HL-60/S4 (cell line): ENCODE results near the gene TUBB4A.
"Not testable (repeated sequence)": the region's sequence is repeated elsewhere in the genome, so short reads cannot be mapped to it uniquely, and the experiment has no call there.

Experiments used
- in situ Hi-C: fragments of 300-500 bp; cut with MboI; formaldehyde crosslinking; loops from 2 replicates; pipeline ENCODE4 v1.14.3; 2022; ENCODE audit warnings: low sequenced_read_pairs

TUBB4A gene

DNA sequence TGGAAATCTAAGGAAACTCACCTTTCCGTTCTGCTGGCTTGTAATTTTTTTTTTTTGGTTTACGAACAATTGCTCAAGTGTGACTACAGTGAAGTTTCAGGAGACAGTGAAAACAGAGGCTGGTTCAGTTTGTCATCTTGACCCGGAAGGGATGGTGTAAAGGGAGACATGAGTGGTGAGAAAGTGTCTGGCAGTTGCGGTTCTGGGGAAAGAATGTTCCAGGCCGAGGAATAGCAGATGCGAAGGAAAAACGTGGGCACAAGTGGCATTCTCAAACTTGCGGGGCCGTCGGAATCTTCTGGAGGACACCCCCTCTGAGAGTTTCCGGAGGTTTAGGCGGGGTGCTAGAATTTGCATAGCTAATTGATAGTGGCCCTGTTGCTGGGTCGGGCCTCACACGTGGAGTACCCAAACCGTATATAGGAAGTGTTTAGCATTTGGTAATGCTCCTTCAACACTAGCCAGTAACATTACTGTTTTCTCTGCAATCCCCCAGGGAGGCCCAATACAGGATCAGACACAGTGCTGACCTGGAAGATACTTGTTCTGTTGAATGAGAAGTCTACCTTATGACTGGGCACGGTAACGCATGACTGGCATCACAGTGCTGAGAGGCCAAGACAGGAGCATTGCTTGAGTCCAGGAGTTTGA lies 25.9 kb upstream of the TUBB4A start:
- in situ Hi-C loops: no loop called here

DNA sequence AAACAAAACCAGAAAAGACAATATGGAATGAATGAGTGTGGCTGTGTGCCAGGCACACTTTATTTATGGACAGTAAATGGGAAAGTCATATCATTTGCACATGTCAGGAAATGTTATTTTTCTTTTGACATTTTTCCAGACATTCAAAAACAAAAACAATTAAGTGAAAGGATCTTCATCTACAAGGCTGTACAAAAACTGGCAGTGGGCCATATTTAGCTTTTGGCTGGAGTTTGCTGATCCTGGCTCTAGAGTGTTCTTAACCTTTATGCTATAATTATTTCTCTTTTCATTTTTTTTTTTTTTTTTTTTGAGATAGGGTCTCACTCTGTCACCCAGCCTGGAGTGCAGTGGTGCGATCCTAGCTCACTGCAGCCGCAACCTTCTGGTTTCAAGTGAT lies 22.2 kb upstream of the TUBB4A start:
- in situ Hi-C loops: no loop called here

DNA sequence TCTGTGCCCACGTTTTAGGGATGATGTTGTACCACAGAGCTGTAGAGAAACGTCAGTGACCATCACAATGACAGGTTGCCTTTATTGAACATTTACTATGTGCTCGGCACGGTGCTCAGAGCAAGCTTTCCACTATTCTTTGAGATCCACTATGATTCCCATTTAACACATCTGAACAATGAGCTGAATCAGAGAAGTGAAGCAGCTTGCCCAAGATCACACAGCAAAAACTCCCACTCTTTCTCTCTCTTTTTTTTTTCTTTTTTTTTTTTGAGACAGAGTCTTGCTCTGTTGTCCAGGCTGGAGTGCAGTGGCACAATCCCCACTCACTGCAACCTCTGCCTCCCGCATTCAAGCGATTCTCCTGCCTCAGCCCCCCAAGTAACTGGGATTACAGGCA lies 20.6 kb upstream of the TUBB4A start:
- in situ Hi-C loops: no loop called here

DNA sequence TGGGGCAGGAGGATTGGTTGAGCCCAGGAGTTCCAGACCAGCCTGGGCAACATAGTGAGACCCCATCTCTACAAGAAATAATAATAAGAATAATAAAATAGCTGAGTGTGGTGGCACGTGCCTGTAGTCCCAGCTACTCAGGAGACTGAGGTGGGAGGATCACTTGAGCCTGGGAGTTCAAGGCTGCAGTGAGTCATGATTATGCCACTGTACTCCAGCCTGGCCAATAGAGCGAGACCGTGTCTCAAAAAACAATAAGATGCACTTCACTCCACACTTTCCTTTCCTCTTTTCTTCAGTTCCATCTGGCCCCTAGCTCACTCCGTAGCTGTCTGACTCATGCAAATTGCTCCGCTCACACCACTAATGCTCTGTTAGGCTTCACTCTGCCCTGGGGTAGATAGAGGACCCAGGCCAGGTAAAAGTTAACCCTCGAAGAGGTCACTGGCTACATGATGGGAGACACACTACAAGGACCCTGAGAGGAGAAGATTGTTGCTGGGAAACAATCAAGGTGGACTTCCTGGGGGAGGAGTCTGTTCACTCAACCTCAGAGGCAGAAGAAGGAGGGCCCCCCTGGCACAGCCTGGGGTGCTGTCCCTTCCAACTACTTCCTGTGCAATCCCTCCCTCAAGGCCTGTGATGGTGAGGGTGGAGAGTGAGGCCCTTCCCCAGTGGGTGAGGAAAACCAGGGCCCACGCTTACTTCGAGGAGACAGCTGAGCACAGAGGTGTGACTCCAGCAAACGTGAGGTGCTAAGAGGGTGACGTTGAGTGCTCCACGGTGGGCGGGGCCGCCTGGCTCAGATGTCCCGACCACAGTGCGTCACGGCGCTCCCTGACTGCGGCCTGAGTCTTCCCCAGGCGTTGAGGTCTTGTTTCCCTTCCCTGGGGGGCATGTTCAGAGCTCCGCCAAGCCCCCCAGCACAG lies 19.9 kb upstream of the TUBB4A start:
- in situ Hi-C loops: no loop called here

DNA sequence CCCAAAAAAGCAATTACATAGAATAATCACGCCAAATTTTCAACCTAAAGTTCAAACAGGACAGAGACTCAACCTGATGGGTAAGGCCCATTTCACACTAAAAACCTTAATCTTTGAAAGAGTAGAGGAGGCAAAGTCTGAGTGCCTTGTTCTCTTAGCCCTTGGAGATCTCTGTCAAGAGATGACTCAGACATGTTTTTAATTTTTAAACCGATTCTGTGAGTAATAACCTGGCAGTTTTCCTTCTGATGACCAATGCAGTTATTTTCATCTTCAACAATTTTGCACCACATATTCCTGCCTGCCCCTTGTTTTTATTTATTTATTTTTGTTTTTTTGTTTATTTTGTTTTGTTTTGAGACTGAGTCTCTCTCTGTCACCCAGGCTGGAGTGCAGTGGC lies 17.2 kb upstream of the TUBB4A start:
- in situ Hi-C loops: no loop called here

DNA sequence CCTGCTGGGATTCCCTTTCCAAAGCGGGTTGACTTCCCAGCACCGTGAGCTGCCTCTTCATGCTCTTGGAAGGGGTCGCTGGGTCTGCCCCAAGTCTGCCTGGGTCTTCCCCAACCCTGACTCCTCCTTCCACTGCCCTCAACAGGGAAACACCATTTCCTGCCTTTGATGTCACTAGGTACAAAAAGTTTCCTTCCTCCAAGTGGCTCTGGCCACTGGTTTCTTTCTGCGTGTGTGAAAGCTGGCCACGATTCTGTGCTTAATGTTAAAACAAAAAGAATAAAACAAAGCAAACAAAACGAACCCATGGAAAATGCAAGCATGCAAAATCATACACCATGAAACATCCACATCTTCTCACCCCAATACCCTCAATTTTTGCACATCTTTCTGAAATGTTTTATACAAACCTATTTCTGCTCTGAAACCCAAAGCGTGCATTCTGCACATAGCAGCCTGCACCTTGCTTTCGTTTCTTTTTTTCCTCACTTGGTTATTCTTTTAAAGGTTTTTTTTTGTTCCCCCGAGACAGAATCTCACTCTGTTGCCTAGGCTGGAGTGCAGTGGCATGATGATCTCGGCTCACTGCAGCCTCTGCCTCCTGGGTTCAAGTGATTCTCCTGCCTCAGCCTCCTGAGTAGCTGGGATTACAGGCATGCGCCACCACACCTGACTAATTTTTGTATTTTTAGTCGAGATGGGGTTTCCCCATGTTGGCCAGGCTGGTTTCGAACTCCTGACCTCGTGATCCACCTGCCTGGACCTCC lies 16.2 kb upstream of the TUBB4A start:
- in situ Hi-C loops: no loop called here

DNA sequence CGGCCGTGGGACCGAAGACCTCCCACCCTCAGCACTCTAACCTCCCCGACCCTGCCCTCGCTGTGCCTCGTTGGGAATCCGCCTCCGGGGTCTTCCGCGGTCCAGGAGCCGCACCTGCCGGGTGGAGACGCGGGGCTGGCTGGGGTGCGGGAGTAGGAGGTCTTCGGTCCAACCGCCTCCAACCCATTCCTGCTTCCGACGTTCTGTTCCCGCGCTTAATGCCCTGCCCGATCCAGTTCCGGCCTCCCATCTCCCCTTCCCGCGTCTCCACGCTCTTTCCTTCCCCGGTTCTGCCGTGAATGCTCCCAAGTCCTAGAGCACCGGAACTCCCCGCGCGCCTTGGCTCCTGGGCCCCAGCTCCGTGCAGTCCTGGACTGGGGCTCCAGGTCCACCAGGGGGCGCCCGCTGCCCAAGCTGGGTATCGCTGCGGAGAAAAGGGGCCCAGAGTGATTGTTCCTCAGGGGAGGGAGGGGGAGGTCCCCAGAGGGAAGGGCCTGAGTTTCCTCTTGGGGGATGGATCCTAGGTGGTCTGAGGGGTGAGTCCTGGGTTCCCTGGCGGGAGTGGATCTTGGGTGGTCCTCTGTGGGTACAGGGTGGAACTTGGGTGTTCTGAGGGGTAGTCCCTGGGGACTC lies 14.7 kb upstream of the TUBB4A start:
- in situ Hi-C loops: no loop called here

DNA sequence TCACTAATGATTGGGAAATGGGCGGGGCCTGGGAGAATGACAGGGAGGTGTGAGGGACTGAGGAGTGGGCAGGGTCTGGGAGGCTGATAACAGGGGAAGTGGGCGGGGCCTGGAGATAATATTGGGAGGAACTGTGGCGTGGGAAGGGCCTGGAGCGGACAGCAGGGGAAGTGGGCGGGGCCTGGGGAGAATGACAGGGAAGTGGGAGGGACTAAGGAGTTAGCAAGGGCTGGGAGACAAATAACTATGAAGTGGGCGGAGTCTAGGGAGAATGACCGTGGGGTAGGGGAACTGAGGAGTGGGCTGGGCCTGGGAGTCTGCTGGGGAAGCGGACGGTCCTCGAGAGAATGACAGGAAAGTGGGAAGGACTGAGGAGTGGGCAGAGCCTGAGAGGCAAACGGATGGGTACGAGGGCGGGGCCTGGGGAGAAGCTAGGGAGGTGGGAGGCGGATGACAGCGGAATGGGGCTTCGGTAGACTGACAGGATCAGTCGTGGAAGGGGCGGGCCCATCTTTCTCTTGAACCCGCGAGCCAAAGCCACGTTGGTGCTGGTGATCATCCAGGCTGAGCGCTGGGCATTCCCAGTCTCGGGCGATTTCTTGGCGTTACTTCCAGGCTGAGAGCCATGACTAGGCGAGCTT lies 14.0 kb upstream of the TUBB4A start:
- in situ Hi-C loops: no loop called here

DNA sequence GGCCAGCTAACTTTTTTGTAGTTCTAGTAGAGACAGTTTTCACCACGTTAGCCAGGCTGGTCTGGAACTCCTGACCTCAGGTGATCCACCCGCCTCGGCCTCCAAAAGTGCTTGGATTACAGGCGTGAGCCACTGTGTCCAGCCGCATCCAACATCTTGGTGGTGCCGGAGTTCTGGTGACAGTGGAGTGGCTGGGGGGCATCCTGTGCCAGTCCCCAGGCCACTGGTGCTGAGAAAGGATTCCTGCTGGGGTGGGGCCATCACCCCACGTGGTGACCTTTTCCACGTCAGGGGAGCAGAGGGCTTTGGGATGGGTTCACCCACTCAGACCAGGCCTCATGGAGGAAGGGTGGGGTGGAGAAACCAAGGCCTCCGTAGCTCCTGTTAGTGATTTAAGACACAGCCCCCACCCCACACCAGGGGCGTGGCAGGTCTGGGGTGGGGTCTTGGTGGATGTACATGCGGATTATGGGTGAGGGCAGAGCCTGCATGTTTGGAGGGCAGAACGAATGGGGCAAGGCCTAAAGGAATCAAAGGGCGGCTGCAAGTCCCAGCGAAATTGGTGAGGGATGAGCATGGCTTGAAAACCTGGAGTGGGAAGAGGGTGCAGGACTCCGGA lies 12.9 kb upstream of the TUBB4A start:
- in situ Hi-C loops: no loop called here

DNA sequence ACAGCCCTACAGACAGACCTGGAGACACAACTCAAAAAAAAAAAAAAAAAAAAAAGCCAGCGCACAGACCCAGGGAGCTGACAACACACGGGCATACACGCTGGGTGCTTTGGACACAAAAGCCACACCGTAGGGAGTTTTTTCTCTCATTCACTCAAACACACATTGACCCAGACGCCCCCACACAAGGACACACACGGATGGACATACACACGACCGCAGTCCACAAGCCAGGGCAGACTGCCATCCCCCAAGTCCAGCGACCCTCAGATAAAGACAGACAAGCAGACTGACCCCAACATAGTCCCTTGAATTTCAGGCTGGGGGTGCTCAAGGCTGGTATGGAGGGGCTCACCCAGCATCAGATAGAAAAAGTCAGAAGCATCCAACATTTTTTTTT lies 12.0 kb upstream of the TUBB4A start:
- in situ Hi-C loops: no loop called here

DNA sequence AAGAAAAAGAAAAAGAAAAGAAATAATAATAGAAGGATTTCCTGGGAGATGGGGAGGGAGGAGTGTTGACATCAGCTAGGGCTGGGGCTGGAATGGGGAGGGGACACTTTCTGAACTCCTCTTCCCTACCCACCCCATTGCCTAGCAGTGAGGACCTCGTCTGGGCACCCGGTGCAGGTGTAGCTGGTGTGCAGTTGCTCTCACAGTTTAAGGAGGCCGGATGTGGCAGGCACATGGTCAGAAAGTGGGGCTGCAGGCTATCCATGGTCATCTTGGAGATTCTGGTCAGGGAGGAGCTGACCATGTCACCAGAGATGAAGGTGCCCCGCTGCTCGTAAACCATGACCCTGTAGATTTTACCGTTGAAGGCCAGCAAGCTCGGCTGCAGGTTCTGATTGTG lies 8.5 kb upstream of the TUBB4A start:
- in situ Hi-C loops: no loop called here

DNA sequence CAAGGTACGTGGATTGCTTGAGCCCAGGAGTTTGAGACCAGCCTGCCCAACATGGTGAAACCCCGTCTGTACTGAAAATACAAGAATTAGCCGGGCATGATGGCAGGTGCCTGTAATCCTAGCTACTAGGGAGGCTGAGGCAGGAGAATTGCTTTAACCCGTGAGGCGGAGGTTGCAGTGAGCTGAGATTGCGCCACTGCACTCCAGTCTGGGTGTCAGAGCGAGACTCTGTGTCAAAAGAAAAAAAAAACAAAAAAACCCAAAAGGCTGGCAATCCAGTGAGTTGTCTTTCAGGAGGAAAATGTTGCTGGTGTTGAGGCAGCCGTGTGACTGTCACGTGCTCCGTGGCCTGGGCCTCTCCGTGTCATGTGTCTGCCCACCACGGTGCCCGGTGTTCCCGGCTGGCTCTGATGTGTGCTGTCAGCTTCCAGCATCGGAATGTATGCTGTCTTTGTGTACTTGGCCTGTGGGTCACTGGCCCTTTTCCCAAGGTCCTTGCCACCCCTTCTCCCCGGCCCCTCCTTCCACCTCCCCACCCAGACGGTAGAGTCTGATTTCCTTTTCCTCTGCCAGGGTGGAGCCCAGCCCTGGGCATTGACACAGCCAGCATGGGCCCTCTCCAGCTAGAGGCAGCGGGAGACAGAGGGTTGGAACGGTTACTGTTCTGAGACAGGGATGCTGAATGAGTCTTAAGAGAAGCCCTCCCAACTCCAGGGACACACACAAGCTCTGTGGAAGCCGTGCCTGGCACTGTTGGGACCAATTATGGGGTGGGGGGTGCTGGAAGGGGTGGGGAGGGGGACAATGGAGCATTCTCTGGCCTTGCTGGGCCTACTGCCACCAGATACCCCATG lies 7.2 kb upstream of the TUBB4A start:
- in situ Hi-C loops: no loop called here

DNA sequence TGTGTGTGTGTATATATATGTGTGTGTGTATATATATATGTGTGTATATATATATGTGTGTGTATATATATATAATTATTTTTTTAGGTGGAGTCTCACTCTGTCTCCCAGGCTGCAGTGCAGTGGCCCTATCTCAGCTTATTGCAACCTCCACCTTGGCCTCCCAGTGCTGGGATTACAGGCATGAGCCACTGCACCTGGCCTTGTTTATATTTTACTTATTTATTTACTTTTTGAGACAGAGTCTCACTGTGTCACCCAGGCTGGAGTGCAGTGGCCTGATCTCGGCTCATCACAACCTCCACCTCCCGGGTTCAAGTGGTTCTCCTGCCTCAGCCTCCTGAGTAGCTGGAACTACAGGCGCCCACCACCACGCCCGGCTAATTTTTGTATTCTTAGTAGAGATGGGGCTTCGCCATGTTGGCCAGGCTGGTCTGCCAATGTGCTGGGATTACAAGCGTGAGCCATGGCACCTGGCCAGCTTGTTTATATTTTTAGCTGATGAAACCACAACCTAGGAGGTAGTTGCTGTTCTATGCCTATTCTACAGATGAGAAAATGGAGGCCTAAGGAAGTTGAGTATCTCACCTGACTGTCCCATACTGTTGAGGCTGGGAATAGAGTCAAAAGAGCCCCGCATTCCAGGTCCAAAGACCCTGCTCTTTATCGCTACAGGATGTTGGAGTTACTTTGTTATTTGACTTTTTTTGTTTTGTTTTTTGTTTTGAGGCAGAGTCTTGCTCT lies 6.1 kb upstream of the TUBB4A start:
- in situ Hi-C loops: not testable (repeated sequence)

DNA sequence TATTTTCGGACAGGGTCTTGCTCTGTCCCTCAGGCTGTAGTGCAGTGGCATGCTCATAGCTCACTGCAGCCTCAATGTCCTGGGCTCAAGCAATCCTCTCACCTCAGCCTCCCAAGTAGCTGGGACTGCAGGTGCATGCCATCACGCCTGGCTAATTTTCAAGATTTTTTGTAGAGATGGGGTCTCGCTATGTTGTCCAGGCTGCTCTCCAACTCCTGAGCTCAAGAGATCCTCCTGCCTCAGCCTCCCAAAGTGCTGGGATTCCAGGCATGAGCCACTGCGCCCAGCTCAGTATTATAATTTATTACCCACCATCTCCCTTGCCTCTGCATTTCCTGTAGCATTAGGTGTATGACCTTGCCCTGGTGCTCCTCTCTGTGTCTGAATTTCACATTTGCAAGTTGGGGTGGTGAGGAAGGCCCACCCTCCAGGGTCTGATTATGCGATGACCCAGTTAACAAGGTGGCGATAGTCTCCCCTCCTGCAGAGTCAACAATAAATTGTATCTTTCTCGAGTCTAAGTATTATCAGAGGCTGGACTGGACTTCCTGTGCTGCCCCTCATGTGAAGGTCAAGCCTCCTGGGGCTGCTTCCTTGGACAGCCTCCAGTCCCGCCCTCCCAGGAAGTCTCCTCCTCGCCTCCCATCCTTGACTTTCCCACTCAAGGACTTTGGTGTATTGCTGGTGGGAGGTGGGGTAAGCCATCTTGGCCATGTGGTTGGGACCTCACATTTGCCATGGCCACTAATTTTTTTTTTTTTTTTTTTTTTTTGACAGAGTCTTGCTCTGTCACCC lies 1.5 kb upstream of the TUBB4A start:
- in situ Hi-C loops: no loop called here

DNA sequence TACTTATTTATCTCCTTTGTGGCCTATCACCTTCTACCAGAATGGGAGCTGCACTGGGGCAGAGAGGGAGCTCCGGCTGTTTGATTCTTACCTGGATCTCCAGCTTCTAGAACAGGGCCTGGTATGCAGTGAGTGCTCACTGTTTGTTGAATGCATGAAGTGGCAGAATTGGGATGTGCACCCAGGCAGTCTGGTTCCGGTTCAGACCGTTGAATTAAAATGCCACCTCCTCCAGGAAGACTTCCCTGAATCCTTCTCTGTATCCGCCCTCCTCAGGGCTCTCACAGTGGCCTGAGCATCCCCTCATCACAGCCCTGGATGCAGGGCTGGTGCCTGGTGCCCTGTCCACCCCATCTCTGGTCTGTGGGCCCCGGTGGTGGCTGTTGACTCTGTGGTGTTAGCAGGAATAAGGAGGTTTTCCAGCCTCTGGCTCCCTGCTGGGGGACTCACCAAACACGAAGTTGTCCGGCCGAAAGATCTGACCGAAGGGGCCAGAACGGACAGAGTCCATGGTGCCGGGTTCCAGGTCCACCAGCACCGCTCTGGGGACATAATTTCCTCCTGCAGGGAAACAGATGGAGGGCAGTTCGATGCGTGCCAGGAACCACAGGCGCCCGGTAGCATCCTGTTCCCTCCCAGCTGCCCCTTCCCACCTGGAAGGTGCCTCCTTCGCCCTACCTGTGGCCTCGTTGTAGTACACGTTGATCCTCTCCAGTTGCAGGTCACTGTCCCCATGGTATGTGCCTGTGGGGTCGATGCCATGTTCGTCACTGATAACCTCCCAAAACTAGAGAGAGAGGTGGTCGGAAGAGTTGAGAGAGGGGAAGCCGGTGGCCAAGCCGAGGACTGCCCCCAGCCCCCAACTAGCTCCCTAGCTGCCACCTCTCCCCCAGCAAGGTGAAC lies 1.0 kb downstream of the TUBB4A start:
- in situ Hi-C loops: no loop called here

DNA sequence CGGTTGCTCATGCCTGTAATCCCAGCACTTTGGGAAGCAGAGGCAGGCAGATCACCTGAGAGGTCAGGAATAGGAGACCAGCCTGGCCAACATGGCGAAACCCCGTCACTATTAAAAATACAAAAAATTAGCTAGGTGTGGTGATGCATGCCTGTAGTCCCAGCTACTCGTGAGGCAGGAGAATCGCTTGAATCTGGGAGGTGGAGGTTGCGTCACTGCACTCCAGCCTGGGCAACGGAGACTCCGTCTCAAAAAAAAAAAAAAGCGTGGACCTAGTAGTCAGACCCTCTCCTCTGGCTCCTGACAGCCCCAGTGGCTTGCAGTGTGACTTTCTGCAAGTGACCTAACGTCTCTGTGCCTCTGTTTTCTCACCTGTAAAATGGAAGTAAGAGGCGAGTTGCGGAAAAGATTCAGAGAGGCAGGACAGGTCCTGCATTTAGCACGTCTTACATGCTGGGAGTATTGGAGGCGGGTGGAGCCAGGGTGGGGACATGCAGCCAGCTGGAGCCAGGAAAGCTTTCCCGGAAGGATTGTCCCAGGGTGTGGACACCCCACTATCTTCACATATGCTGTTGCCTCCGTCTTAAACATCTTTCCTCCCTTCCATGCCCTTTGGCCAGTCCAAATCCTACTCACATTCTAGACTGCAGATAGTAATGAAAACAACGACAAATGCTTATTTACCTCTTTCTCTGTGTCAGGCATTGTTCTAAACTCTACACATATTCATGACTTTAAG lies 2.9 kb downstream of the TUBB4A start:
- in situ Hi-C loops: no loop called here
